Activated naive CD4-positive, alpha-beta T cell treated with anti-CD3 and anti-CD28 coated beads, Interleukin-2, amount 50 U/mL, for 72 hours (primary cell): ENCODE results near the gene ANK3. TPM values are rescaled to one million over a fixed set of nuclear protein-coding genes. Genes with fewer than 3 reads are reported as not detected.

ENCODE experiments used
- ATAC-seq, 2 donors: fragments of 150-1000 bp; cut with Tn5 transposase; 2 replicates each; pipeline ENCODE4 v1.10.0; 2021; ENCODE audit warnings: mild to moderate bottlenecking in 2 of 2, moderate library complexity in 2 of 2
- DNase-seq, 2 donors: peaks; one replicate each; pipeline ENCODE4 v3.0.0; 2021 to 2022; ENCODE audit warnings: low spot score in 2 of 2
- H3K27ac Mint-ChIP-seq, 2 donors: one replicate each; pipeline ENCODE4 v1.8.0; 2022; ENCODE audit warnings: mild to moderate bottlenecking in 2 of 2, mixed read lengths in 2 of 2
- H3K36me3 Mint-ChIP-seq, 2 donors: one replicate each; pipeline ENCODE4 v1.8.0; 2022; ENCODE audit warnings: mixed read lengths in 2 of 2
- H3K9me3 Mint-ChIP-seq, 2 donors: one replicate each; pipeline ENCODE4 v1.8.0; 2022; ENCODE audit warnings: mixed read lengths in 2 of 2
- total RNA-seq, 2 donors: library from RNA; stranded (reverse); gene quantifications; one replicate each; pipeline ENCODE4 v1.2.3, GENCODE V29; 2022

Gene ANK3
- total RNA-seq, 2 donors from 2014 or later: 50.5 to 53.7 TPM

- Mint-ChIP-seq H3K36me3 (peaks cover 0 to 4% of the 10 kb centered on the region in 2 donors), H3K9me3 (peaks cover 0 to 5% of the 10 kb centered on the region in 2 donors), H3K27ac (peak overlapping the region in 1 of 2 donors; percentile 50)
- DNase-seq: no peak
- no peak for ATAC-seq
Measured at GRCh38 chr10:60122190-60122589, 267.5 kb downstream of the ANK3 start.

DNA sequence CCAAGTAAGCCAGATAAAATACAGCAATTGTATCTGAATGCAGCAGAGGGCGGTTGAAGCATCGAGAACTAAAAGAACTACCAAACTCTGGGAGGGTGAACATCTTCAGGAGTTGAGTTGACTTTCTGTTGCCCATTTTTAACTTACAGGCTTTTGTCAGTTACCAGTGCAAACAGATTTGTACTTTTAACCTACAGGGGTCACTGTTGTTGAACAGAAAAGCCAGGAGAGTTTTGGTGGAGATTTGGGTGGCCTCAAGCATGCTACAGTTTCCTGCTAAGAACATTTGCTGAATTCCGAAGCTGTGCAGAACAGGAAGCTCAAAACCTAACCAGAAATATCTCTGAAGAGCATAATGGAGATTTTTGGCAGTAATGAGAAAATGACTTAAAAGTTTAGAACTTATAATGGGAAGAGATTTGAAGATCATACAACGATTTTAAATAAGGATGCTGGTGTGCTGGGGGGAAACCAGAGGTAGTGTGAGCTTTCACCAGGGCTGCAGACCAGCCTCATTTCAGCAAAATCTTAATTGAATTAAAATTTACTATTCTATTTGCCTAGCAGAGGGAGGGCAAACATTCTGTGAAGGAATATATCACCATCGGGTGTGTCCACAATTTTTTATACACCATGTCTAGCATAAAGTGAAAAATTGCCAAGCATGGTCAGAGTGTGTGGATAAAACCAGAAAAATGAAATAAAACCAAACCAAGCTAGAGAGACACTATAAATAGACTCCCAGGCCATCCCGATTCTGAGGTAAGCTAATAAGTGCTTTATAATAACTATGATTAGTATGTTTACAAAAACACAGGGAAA lies 274.7 kb downstream of the ANK3 start:
- no peak for ATAC-seq
- no peak overlapping the region for H3K27ac Mint-ChIP-seq
- DNase-seq: peak in 1 of 2 donors; percentile 9
- H3K36me3 Mint-ChIP-seq: no peaks in the 10 kb centered on the region
- H3K9me3 Mint-ChIP-seq: no peaks in the 10 kb centered on the region

- DNase-seq (no peak), ATAC-seq (no peak)
- Mint-ChIP-seq H3K27ac (no peak overlapping the region), H3K36me3 (no peaks in the 10 kb centered on the region), H3K9me3 (no peaks in the 10 kb centered on the region)
Measured at GRCh38 chr10:60110739-60111138, 278.9 kb downstream of the ANK3 start.

DNA sequence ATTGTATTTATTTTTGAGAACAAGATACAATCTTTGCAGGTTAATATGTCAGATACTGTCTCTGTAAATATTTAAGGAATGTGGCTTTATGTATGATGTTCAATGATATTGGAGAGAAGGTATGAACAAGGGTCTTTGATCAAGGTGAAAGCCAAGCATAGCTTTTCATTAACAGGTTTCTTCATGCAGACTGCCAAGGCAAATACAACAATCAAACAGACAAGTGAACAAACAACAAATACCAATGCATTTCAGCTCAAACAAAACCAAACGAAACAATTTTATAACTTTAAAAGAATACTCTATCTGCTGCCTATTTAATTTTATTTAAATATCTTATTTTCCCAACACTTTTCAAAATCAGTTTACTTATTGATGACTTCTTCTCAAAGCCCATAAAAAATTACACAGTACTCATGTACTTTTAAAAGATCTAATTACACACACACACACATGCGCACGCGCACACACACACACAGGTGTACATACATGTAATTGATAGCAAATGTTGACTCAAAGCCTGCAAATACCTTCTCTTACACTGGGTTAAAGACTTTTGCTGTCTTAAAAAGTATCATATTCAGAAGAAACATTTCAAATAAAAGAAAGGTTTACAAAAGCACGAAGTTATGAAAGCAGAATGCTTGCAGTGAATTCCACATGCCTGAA lies 282.2 kb downstream of the ANK3 start:
- Mint-ChIP-seq H3K27ac (no peak overlapping the region), H3K9me3 (no peaks in the 10 kb centered on the region), H3K36me3 (no peaks in the 10 kb centered on the region)
- DNase-seq: no peak
- ATAC-seq: no peak

GRCh38 chr10:60105295-60105695 lies 284.4 kb downstream of the ANK3 start:
- no peak for DNase-seq
- no peak overlapping the region for H3K27ac Mint-ChIP-seq

GRCh38 chr10:60101821-60102220 lies 287.9 kb downstream of the ANK3 start:
- no peaks in the 10 kb centered on the region for H3K9me3 Mint-ChIP-seq
- no peak overlapping the region for H3K27ac Mint-ChIP-seq
- H3K36me3 Mint-ChIP-seq: no peaks in the 10 kb centered on the region
- ATAC-seq (no peak), DNase-seq (no peak)

More at GRCh38 chr10:60105295-60105695, 284.4 kb downstream of the ANK3 start:
- no peaks in the 10 kb centered on the region for H3K9me3 Mint-ChIP-seq
- no peaks in the 10 kb centered on the region for H3K36me3 Mint-ChIP-seq
- ATAC-seq: no peak

GRCh38 chr10:60099998-60100747 lies 289.5 kb downstream of the ANK3 start:
- no peaks in the 10 kb centered on the region for H3K9me3 Mint-ChIP-seq
- no peaks in the 10 kb centered on the region for H3K36me3 Mint-ChIP-seq
- H3K27ac Mint-ChIP-seq: no peak overlapping the region
- peak in 1 of 2 donors; percentile 38 for ATAC-seq
- peak in 1 of 2 donors; percentile 6 for DNase-seq

- H3K36me3 Mint-ChIP-seq: no peaks in the 10 kb centered on the region
- H3K9me3 Mint-ChIP-seq: no peaks in the 10 kb centered on the region
- ATAC-seq (no peak), DNase-seq (no peak)
- H3K27ac Mint-ChIP-seq: no peak overlapping the region
Measured at GRCh38 chr10:60098677-60099601, 290.7 kb downstream of the ANK3 start.

DNA sequence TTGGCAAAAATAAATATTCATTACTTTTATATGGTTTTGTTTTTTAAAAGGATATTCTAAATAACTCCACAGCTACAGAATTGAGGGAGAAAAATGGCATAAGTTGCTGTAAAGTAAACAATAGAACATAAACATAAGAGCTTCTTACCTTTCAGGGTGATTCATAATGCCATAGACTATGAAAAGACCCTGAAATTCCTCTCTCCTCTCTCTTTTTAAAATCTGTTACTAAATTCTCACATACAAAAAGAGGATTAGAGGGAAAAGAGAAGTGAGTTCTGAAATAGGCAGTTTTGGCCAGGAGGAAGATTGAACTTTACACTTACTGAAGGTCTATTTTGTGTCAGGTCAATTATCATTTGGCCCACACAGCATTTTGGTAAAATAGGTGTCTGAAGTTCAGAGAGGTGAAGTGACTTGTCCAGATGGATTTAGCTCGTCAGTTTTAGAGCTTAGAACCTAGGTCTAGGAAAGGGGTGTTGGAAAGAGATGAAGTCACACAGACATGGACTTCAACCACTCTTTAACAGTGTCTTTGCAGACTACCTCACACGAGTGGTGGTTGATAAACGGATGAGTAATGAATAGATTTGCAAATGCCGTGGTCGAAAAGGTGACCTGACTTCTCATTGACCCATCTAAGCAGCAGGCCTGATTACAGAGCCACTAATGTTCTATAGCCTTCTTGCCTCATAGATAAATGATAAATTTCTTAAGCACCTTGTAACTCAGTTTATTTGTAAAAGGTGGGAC lies 292.7 kb downstream of the ANK3 start:
- no peak for ATAC-seq
- Mint-ChIP-seq H3K36me3 (no peaks in the 10 kb centered on the region), H3K27ac (no peak overlapping the region), H3K9me3 (no peaks in the 10 kb centered on the region)
- DNase-seq: no peak

- Mint-ChIP-seq H3K36me3 (no peaks in the 10 kb centered on the region), H3K27ac (no peak overlapping the region), H3K9me3 (no peaks in the 10 kb centered on the region)
- DNase-seq: no peak
- no peak for ATAC-seq
Measured at GRCh38 chr10:60093317-60093716, 296.4 kb downstream of the ANK3 start.

- peaks cover 0 to 5% of the 10 kb centered on the region in 2 donors for H3K36me3 Mint-ChIP-seq
- peak overlapping the region in 1 of 2 donors; percentile 7 for H3K27ac Mint-ChIP-seq
- H3K9me3 Mint-ChIP-seq: no peaks in the 10 kb centered on the region
- DNase-seq (no peak), ATAC-seq (no peak)
Measured at GRCh38 chr10:60086862-60087261, 302.8 kb downstream of the ANK3 start.

- ATAC-seq (no peak), DNase-seq (no peak)
- H3K27ac Mint-ChIP-seq: no peak overlapping the region
- H3K9me3 Mint-ChIP-seq: no peaks in the 10 kb centered on the region
- H3K36me3 Mint-ChIP-seq: peaks cover 0 to 5% of the 10 kb centered on the region in 2 donors
Measured at GRCh38 chr10:60086421-60086820, 303.3 kb downstream of the ANK3 start.

GRCh38 chr10:60082744-60083344 lies 306.8 kb downstream of the ANK3 start:
- DNase-seq: no peak
- Mint-ChIP-seq H3K27ac (no peak overlapping the region), H3K36me3 (peaks cover 0 to 5% of the 10 kb centered on the region in 2 donors), H3K9me3 (no peaks in the 10 kb centered on the region)
- ATAC-seq: no peak

GRCh38 chr10:60082341-60082740 lies 307.3 kb downstream of the ANK3 start:
- ATAC-seq: no peak
- DNase-seq: no peak
- H3K27ac Mint-ChIP-seq: no peak overlapping the region
- H3K36me3 Mint-ChIP-seq: peaks cover 0 to 5% of the 10 kb centered on the region in 2 donors
- H3K9me3 Mint-ChIP-seq: no peaks in the 10 kb centered on the region
